ENCODE results near the gene IL1RN. TPM values are rescaled to one million over a fixed set of nuclear protein-coding genes. Genes with fewer than 3 reads are reported as not detected.

Gene IL1RN
- total and polyA plus RNA-seq, 2 of the 13 experiments (the other 11 are each of a cell fraction or from before 2014, with no cell fraction given): 21.2 to 101 TPM

DNA sequence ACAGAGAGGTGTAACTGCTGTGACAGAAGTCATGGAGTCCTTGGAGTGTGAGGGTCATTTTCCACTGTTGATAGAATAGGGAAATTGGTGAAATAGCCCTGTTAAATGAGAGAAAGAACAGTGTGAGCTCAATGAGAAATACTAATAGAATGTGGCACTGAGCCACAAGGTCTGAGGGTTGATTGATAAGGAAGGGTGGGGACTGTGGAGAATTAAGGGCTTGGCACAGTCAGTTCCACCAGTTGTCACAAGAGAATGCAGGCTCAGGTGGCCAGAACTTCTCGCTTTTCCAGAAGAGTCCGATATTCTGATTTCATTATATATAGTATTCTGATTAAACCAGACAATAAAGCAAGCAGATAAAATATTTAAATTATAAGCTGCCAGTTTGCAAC, 9.1 kb upstream of the IL1RN start (continued):
- TF ChIP-seq, protein P1, sequence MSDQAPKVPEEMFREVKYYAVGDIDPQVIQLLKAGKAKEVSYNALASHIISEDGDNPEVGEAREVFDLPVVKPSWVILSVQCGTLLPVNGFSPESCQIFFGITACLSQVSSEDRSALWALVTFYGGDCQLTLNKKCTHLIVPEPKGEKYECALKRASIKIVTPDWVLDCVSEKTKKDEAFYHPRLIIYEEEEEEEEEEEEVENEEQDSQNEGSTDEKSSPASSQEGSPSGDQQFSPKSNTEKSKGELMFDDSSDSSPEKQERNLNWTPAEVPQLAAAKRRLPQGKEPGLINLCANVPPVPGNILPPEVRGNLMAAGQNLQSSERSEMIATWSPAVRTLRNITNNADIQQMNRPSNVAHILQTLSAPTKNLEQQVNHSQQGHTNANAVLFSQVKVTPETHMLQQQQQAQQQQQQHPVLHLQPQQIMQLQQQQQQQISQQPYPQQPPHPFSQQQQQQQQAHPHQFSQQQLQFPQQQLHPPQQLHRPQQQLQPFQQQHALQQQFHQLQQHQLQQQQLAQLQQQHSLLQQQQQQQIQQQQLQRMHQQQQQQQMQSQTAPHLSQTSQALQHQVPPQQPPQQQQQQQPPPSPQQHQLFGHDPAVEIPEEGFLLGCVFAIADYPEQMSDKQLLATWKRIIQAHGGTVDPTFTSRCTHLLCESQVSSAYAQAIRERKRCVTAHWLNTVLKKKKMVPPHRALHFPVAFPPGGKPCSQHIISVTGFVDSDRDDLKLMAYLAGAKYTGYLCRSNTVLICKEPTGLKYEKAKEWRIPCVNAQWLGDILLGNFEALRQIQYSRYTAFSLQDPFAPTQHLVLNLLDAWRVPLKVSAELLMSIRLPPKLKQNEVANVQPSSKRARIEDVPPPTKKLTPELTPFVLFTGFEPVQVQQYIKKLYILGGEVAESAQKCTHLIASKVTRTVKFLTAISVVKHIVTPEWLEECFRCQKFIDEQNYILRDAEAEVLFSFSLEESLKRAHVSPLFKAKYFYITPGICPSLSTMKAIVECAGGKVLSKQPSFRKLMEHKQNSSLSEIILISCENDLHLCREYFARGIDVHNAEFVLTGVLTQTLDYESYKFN (CRISPR knock-in tag; conservative IDR thresholded peaks at IDR 0.05): no peak

DNA sequence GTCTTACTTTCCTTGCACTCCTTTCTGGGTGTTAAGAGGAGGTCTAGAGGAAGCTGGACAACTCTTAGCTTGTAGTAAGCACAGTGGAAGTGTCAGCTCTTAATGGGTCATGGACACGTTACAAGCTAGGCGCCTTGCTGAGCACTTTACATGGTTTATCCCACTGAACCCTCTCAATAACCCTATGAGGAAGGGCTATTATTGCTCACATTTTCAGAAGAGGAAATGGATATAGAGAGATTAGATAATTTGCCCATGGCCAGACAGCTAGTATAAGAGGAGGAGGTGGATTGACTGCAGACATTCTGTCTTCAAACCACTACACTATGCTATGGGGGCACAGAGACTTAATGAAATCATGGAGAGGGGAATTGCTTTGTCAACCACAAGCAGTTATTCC, 8.3 kb upstream of the IL1RN start:
- no peaks in the 10 kb centered on the region for H3K36me3 ChIP-seq (replicated peaks in 1 of 2; ENCODE audit: control insufficient read depth in 1 of 2, insufficient read depth in 2 of 2, low read length in 2 of 2)
- DNase-seq (ENCODE audit: low spot score) (no peak), ATAC-seq (no peak), FAIRE-seq (no peak)
- no peaks in the 10 kb centered on the region for H3K79me2 ChIP-seq (ENCODE audit: insufficient read depth, low read length)
- no peaks in the 10 kb centered on the region for H3K9me3 ChIP-seq (ENCODE audit: low read length)
- POLR2A ChIA-PET: no interaction called here
- H3K4me3 ChIP-seq (replicated peaks in 1 of 3; ENCODE audit: insufficient read depth in 1 of 3, low read depth in 2 of 3, low read length in 3 of 3): no peak overlapping the region
- no peak overlapping the region for H2AFZ ChIP-seq (ENCODE audit: low read length)
- no TSS peak for BruUV-seq (replicated peaks)
- 91% methylated on average over 2 of the region's 2 CpGs for WGBS (ENCODE audit: low lambda C conversion rate)
- no peaks in the 10 kb centered on the region for H4K20me1 ChIP-seq (ENCODE audit: insufficient read depth, low read length)
- no peak overlapping the region for H3K4me2 ChIP-seq (ENCODE audit: low read depth, low read length)
- H3K27ac ChIP-seq (ENCODE audit: extremely low read length, insufficient read depth, low read length): no peak overlapping the region
- H3K27me3 ChIP-seq (ENCODE audit: control insufficient read depth in 1 of 2, insufficient read depth in 2 of 2, low read length in 2 of 2): peaks cover 0 to 37% of the 10 kb centered on the region in 2 experiments; a peak in 4 of 5 replicates
- H3K4me1 ChIP-seq (ENCODE audit: insufficient read depth, low read length): peaks cover 49% of the 10 kb centered on the region
- intact Hi-C loops (cut with micrococcal nuclease; ENCODE audit: unreplicated experiment): no loop called here
- in situ Hi-C loops (cut with HindIII; ENCODE audit: extremely low pct_ligation_motif_present, low pct_unique_long_range_greater_than_20kb): no loop called here
- CTCF ChIA-PET (ENCODE audit: low intra/inter-chr PET ratio, low total read pairs): no interaction called here
- no peak overlapping the region for H3K9ac ChIP-seq (ENCODE audit: insufficient read depth, low read depth, low read length)
- TF ChIP-seq NR2F6 (IDR thresholded peaks at IDR 0.05): no peak
- no peak for TF ChIP-seq NR2F6 (CRISPR knock-in tag; IDR thresholded peaks at IDR 0.05)

- no peak overlapping the region for H3K27ac ChIP-seq (ENCODE audit: extremely low read length, insufficient read depth, low read length)
- H3K9me3 ChIP-seq (ENCODE audit: low read length): no peaks in the 10 kb centered on the region
- H3K79me2 ChIP-seq (ENCODE audit: insufficient read depth, low read length): no peaks in the 10 kb centered on the region
- in situ Hi-C loops (cut with HindIII; ENCODE audit: extremely low pct_ligation_motif_present, low pct_unique_long_range_greater_than_20kb): no loop called here
- TF ChIP-seq IKZF5 (CRISPR knock-in tag; IDR thresholded peaks at IDR 0.05) (no peak), AGO2 (optimal IDR thresholded peaks at IDR 0.05; ENCODE audit: low read depth, low read length) (no peak), SRSF9 (IDR thresholded peaks at IDR 0.05; ENCODE audit: borderline replicate concordance, insufficient read depth, low read depth, low read length, poor library complexity, severe bottlenecking) (no peak), ZNF713 (CRISPR knock-in tag; IDR thresholded peaks at IDR 0.05) (no peak)
- H3K4me2 ChIP-seq (ENCODE audit: low read depth, low read length): no peak overlapping the region
- H3K36me3 ChIP-seq (replicated peaks in 1 of 2; ENCODE audit: control insufficient read depth in 1 of 2, insufficient read depth in 2 of 2, low read length in 2 of 2): no peaks in the 10 kb centered on the region
- no peak overlapping the region for H2AFZ ChIP-seq (ENCODE audit: low read length)
- intact Hi-C loops (cut with micrococcal nuclease; ENCODE audit: unreplicated experiment): no loop called here
- CTCF ChIA-PET (ENCODE audit: low intra/inter-chr PET ratio, low total read pairs): no interaction called here
- H3K4me3 ChIP-seq (replicated peaks in 1 of 3; ENCODE audit: insufficient read depth in 1 of 3, low read depth in 2 of 3, low read length in 3 of 3): no peak overlapping the region
- H3K4me1 ChIP-seq (ENCODE audit: insufficient read depth, low read length): peaks cover 54% of the 10 kb centered on the region
- WGBS (ENCODE audit: low lambda C conversion rate): 24% methylated on average over 3 of the region's 3 CpGs
- POLR2A ChIA-PET: no interaction called here
- no peaks in the 10 kb centered on the region for H4K20me1 ChIP-seq (ENCODE audit: insufficient read depth, low read length)
- ATAC-seq (no peak), DNase-seq (ENCODE audit: low spot score) (no peak), FAIRE-seq (no peak)
- H3K9ac ChIP-seq (ENCODE audit: insufficient read depth, low read depth, low read length): no peak overlapping the region
- no TSS peak for BruUV-seq (replicated peaks)
- H3K27me3 ChIP-seq (ENCODE audit: control insufficient read depth in 1 of 2, insufficient read depth in 2 of 2, low read length in 2 of 2): peaks cover 0 to 29% of the 10 kb centered on the region in 2 experiments; a peak in 4 of 5 replicates
Measured at GRCh38 chr2:113120861-113121260, 6.5 kb upstream of the IL1RN start.
